HG03175 (cell line): ENCODE measurements around the gene SLC7A6.
A peak's percentile ranks its signal among the peaks of the same experiment; 100 is the strongest.

Source experiments
- ATAC-seq: cut with Tn5 transposase; IDR thresholded peaks from one replicate; pipeline ENCODE4 v1.9.1; 2021; ENCODE audit warnings: mild to moderate bottlenecking, moderate library complexity; ENCODE audit not compliant: unreplicated experiment

SLC7A6 gene

GRCh38 chr16:68234188-68235107, 29.9 kb upstream of the SLC7A6 start:
- no peak for ATAC-seq

GRCh38 chr16:68235108-68235886, 29.0 kb upstream of the SLC7A6 start:
- no peak for ATAC-seq

GRCh38 chr16:68235887-68236136, 28.5 kb upstream of the SLC7A6 start, which contains the start of gene ESRP2:
Gene ESRP2 (minus strand): TSS chr16:68236127. CDS start chr16:68236045, 82 bp downstream.
- no peak for ATAC-seq

GRCh38 chr16:68236137-68236825, 28.0 kb upstream of the SLC7A6 start:
- no peak for ATAC-seq

GRCh38 chr16:68236826-68237242, 27.5 kb upstream of the SLC7A6 start:
- no peak for ATAC-seq

- peak; percentile 79 for ATAC-seq
Observed at GRCh38 chr16:68237243-68238028, 26.9 kb upstream of the SLC7A6 start.

GRCh38 chr16:68238029-68238345, 26.3 kb upstream of the SLC7A6 start:
- ATAC-seq: peak; percentile 26

GRCh38 chr16:68242085-68242484, 22.2 kb upstream of the SLC7A6 start:
- ATAC-seq: no peak

GRCh38 chr16:68242926-68243858, 21.1 kb upstream of the SLC7A6 start:
- ATAC-seq: no peak

GRCh38 chr16:68244481-68244902, 19.8 kb upstream of the SLC7A6 start:
- ATAC-seq: no peak

GRCh38 chr16:68244903-68245853, 19.1 kb upstream of the SLC7A6 start, which contains the start of gene PLA2G15:
Gene PLA2G15 (plus strand): TSS chr16:68245373. CDS start chr16:68245427, 54 bp downstream.
- peak; percentile 87 for ATAC-seq

GRCh38 chr16:68246121-68246520, 18.2 kb upstream of the SLC7A6 start:
- ATAC-seq: no peak

GRCh38 chr16:68246666-68247065, 17.7 kb upstream of the SLC7A6 start:
- no peak for ATAC-seq

GRCh38 chr16:68247400-68247799, 16.9 kb upstream of the SLC7A6 start:
- ATAC-seq: no peak

GRCh38 chr16:68247932-68248331, 16.4 kb upstream of the SLC7A6 start:
- no peak for ATAC-seq

- ATAC-seq: no peak
Observed at GRCh38 chr16:68249371-68249770, 15.0 kb upstream of the SLC7A6 start.

- ATAC-seq: no peak
Observed at GRCh38 chr16:68250951-68251350, 13.4 kb upstream of the SLC7A6 start.

- no peak for ATAC-seq
Observed at GRCh38 chr16:68251832-68252231, 12.5 kb upstream of the SLC7A6 start.
